Activated T-helper 17 cell treated with anti-CD3 and anti-CD28 coated beads, Interleukin-2, amount 50 U/mL, for 72 hours (primary cell): ENCODE results near the gene LARGE1. TPM values are rescaled to one million over a fixed set of nuclear protein-coding genes. Genes with fewer than 3 reads are reported as not detected.

Experiments used
- ATAC-seq: fragments of 150-1000 bp; cut with Tn5 transposase; replicated peaks from 2 replicates; pipeline ENCODE4 v1.10.0; 2021; ENCODE audit warnings: mild to moderate bottlenecking, moderate library complexity
- H3K27ac Mint-ChIP-seq: one replicate; pipeline ENCODE4 v1.8.0; 2022; ENCODE audit warnings: mixed read lengths
- H3K27me3 Mint-ChIP-seq: one replicate; pipeline ENCODE4 v1.8.0; 2022; ENCODE audit warnings: mixed read lengths
- H3K36me3 Mint-ChIP-seq: one replicate; pipeline ENCODE4 v1.8.0; 2022; ENCODE audit warnings: low read depth, mild to moderate bottlenecking, mixed read lengths
- H3K4me1 Mint-ChIP-seq: one replicate; pipeline ENCODE4 v1.8.0; 2022; ENCODE audit warnings: mixed read lengths
- H3K4me3 Mint-ChIP-seq: one replicate; pipeline ENCODE4 v1.8.0; 2022; ENCODE audit warnings: mild to moderate bottlenecking, mixed read lengths
- H3K9me3 Mint-ChIP-seq: one replicate; pipeline ENCODE4 v1.8.0; 2022; ENCODE audit warnings: mixed read lengths
- total RNA-seq, 2 donors: library from RNA; stranded (reverse); gene quantifications; one replicate each; pipeline ENCODE4 v1.2.3, GENCODE V29; 2022

Gene LARGE1
- under 1 TPM; 0.45 to 0.73 TPM for total RNA-seq

DNA sequence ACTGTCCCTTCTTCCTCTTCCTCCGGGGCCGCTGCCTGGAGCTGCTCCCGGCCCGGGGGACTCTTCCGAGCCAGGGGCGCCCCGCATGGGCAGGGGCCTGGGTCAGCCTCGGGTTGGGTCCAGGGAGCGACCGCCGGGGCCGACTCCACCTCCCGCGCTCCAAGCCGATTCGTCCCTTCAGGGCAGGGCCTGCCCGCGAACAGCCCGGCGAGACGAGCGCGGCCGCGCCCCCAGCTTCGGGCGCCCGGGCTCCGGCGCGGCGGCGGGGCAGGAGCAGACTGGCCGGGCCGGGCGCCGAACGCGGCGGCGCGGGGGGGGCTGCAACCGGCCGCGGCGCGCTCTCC, at the start of gene LARGE1:
Gene LARGE1, minus strand, starts transcription at position 280 of the 344 bp plus-strand sequence.
- peaks cover 45% of the 10 kb centered on the region for H3K27me3 Mint-ChIP-seq
- H3K9me3 Mint-ChIP-seq: no peaks in the 10 kb centered on the region

DNA sequence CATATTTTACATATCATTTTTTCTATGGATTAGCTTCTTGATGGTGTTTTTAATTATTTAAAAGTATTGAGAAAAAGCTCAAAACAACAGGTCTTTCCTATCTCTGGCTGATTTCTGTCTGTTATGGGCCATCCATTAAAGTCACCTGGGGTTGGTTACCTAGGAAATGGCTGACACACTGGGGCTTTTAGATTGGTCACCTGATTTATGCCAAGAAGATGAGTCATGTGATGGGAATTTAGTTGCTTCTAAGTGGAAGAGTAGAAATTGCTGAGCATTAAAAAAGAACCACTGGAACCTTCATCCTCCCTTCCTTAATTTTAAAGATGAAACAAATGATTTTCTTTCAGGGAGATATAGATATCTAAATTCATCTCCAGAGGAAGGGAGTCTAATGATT, 48.8 kb upstream of the LARGE1 start:
- H3K4me1 Mint-ChIP-seq: no peaks in the 10 kb centered on the region
- no peak for ATAC-seq
- H3K4me3 Mint-ChIP-seq: no peak overlapping the region
- H3K27ac Mint-ChIP-seq: no peak overlapping the region
- no peaks in the 10 kb centered on the region for H3K36me3 Mint-ChIP-seq
- H3K27me3 Mint-ChIP-seq: peaks cover 4% of the 10 kb centered on the region
- no peaks in the 10 kb centered on the region for H3K9me3 Mint-ChIP-seq

More for the DNA sequence above, at the start of gene LARGE1:
- peaks cover 5% of the 10 kb centered on the region for H3K4me1 Mint-ChIP-seq
- H3K27ac Mint-ChIP-seq: no peak within 1 kb of the TSS
- no peak for ATAC-seq
- H3K36me3 Mint-ChIP-seq: no peaks in the 10 kb centered on the region
- H3K4me3 Mint-ChIP-seq: peak within 1 kb of the TSS; percentile 72

DNA sequence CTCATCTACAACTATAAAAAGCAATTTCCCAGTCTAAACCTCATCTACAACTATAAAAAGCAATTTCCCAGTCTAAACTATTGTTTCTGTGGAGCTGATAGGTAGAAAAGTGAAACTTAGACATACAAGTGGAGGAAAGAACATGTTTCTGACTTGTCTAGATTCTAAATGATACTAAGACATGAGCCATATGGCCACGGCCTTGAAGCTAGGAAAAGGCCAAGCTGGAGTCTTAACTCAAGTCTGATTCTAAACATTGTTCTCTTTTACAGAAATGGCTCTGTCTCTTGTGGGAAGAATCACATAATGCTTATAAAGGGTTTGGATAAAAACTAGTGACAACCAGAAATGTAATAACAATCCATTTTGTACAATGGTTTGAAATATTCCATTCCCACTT, 43.8 kb upstream of the LARGE1 start:
- Mint-ChIP-seq H3K9me3 (no peaks in the 10 kb centered on the region), H3K27ac (no peak overlapping the region), H3K36me3 (no peaks in the 10 kb centered on the region), H3K27me3 (no peaks in the 10 kb centered on the region), H3K4me1 (no peaks in the 10 kb centered on the region), H3K4me3 (no peak overlapping the region)
- ATAC-seq: no peak

DNA sequence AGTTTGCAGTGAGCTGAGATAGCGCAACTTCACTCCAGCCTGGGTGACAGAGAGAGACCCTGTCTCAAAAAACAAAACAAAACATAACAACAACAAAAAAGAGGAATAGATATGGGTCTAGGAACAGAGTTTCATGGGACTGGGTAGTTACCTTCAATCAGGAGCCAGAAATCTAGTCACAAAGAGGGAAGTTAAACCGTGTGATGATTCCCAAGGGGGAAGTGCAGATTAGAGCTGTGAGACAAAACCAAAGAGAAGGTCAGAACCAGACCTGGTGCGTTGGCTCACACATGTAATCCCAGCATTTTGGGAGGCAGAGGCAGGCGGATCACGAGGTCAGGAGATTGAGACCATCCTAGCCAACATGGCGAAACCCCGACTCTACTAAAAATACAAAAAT, 42.1 kb upstream of the LARGE1 start:
- H3K27ac Mint-ChIP-seq: no peak overlapping the region
- H3K4me1 Mint-ChIP-seq: no peaks in the 10 kb centered on the region
- no peaks in the 10 kb centered on the region for H3K9me3 Mint-ChIP-seq
- no peaks in the 10 kb centered on the region for H3K36me3 Mint-ChIP-seq
- no peak for ATAC-seq
- no peak overlapping the region for H3K4me3 Mint-ChIP-seq
- no peaks in the 10 kb centered on the region for H3K27me3 Mint-ChIP-seq

DNA sequence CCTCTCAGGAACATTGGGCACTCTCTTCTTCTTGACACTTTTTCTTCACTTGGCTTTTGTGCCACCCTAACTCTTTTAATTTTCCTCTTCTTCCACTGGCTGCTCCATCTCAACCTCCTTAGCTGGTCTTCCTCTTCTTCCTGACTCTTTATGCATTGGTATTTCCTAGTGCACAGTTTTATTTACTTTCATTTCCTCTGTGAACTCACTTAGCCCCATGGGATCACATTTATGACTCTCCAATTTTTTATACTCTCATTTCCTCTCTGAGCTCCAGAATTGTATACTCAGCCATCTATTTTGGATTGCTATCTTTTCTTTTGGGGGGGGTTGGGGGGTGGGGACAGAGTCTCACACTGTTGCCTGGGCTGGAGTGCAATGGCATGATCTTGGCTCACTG, 38.5 kb upstream of the LARGE1 start:
- ATAC-seq: no peak
- Mint-ChIP-seq H3K4me1 (no peaks in the 10 kb centered on the region), H3K4me3 (no peak overlapping the region), H3K27ac (no peak overlapping the region), H3K9me3 (no peaks in the 10 kb centered on the region), H3K27me3 (no peaks in the 10 kb centered on the region), H3K36me3 (no peaks in the 10 kb centered on the region)

DNA sequence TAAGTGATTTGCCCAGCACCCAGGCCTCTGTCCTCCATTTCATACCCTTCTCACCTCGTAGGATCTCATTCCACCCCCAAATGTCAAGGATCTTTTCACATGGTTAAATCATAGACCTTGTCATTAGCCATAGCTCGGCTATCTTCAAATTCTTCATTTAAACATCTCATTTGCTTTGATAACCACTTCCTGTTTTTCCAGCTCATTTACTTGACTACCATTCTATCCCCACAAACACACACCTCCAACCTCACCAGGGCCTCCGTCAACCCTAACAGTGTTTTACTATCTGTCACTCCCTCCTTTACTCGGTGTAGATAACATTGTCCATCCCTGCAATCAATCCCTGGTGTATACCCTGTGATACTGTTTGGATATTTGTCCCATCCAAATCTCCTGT, 36.8 kb upstream of the LARGE1 start:
- ATAC-seq: no peak
- H3K4me1 Mint-ChIP-seq: no peaks in the 10 kb centered on the region
- no peaks in the 10 kb centered on the region for H3K36me3 Mint-ChIP-seq
- H3K4me3 Mint-ChIP-seq: no peak overlapping the region
- H3K9me3 Mint-ChIP-seq: no peaks in the 10 kb centered on the region
- no peaks in the 10 kb centered on the region for H3K27me3 Mint-ChIP-seq
- H3K27ac Mint-ChIP-seq: no peak overlapping the region

DNA sequence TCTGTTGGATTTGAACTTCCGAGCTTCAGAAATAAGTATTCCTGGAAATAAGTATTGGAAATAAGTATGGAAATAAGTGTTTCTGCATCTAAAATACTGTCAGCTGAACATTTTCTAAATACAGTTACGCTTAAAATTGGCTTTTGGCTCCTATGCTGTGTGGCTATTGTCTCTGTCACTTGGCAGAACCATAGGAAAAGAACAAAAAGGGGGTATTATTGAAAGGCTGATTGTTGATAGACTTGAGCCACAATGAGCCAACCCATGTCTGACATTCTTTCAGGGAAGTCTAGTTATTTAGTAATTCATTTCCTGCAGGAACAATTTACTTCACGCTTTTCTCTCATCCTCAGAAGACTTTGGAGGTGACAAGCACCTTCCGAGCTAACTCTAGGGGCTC, 32.5 kb upstream of the LARGE1 start:
- Mint-ChIP-seq H3K4me1 (no peaks in the 10 kb centered on the region), H3K4me3 (no peak overlapping the region), H3K27ac (no peak overlapping the region), H3K27me3 (peaks cover 3% of the 10 kb centered on the region), H3K9me3 (no peaks in the 10 kb centered on the region), H3K36me3 (no peaks in the 10 kb centered on the region)
- ATAC-seq: no peak

DNA sequence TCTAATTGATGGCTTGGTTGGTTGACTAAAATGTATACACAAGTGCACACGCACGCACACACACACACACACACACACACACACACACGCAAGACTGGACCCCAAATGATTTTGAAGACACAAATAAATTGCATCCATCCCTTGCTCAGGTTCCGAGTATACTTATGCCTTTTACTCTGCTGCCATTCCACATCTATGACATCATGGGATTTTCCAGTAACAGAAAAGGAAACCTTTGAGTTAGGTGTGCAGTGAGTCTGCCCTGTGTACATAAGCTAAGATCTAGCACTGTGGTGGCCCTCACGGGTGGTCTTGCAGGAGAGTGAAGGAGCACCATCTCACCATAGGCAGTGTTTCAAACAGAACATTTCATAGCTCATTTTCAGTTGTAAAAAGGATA, 20.5 kb upstream of the LARGE1 start:
- Mint-ChIP-seq H3K4me3 (no peak overlapping the region), H3K4me1 (no peaks in the 10 kb centered on the region), H3K27me3 (peaks cover 17% of the 10 kb centered on the region), H3K9me3 (peaks cover 6% of the 10 kb centered on the region), H3K27ac (no peak overlapping the region), H3K36me3 (no peaks in the 10 kb centered on the region)
- ATAC-seq: no peak

DNA sequence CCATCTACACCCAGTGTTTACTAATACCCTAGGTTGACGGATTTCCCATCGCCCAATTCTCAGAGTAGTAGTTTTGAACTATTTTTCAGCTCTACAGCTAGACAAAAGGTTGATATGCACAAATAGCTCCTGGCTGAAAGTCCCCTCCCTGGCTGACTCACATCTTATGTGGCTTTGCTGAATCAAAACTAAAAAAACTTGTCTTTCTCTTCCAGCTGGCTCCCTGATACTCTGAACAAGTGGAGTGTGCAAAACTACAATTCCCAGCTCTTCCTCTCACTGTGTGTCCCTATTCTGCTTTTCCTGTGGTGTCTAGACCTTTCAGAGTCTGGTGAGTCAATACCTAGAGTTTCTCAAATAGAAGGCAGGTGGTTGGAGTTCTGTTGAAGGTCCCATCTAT, 12.7 kb upstream of the LARGE1 start:
- Mint-ChIP-seq H3K27ac (no peak overlapping the region), H3K4me1 (no peaks in the 10 kb centered on the region), H3K9me3 (no peaks in the 10 kb centered on the region), H3K27me3 (peaks cover 3% of the 10 kb centered on the region), H3K36me3 (no peaks in the 10 kb centered on the region), H3K4me3 (no peak overlapping the region)
- no peak for ATAC-seq

DNA sequence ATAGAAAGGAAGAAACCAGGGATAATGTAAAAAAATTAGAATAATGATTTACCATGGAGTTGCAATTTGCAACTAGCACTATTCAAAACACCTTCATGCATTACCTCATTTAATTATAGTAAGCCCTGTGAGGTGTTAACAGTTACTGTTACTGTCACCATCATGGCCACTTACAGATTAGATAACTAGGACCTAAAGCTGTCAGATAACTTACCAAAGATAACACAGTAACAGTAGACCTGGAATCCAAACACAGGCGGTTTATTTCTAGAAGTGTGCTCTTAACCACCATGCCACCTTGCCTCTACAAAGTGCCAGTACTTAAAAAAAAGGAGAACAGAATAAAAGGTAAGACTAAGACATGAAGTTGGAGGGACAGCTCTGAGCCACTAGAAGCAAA, 11.1 kb upstream of the LARGE1 start:
- H3K4me3 Mint-ChIP-seq: no peak overlapping the region
- no peak overlapping the region for H3K27ac Mint-ChIP-seq
- H3K9me3 Mint-ChIP-seq: no peaks in the 10 kb centered on the region
- H3K4me1 Mint-ChIP-seq: no peaks in the 10 kb centered on the region
- peaks cover 3% of the 10 kb centered on the region for H3K27me3 Mint-ChIP-seq
- no peak for ATAC-seq
- no peaks in the 10 kb centered on the region for H3K36me3 Mint-ChIP-seq

DNA sequence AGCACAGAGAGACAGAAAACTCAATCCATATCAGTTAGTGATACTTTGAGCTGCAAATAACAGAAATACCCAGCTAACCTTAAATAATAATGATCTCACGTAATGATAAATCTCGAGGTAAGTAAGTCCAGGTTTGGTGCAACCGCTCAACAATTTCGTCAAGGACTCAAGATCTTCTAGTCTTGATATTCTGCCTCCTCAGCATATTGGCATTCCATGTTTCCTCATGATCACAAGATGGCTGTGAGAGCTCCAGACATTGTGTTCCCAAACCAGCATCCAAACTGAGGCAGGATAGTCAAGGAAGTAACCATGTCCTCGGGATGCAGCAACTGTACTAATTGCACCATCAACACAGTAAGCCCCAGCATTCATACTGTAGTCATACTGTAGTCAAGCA, 7.5 kb upstream of the LARGE1 start:
- Mint-ChIP-seq H3K9me3 (no peaks in the 10 kb centered on the region), H3K27ac (no peak overlapping the region), H3K36me3 (no peaks in the 10 kb centered on the region), H3K4me1 (no peaks in the 10 kb centered on the region), H3K27me3 (peaks cover 14% of the 10 kb centered on the region), H3K4me3 (no peak overlapping the region)
- no peak for ATAC-seq

DNA sequence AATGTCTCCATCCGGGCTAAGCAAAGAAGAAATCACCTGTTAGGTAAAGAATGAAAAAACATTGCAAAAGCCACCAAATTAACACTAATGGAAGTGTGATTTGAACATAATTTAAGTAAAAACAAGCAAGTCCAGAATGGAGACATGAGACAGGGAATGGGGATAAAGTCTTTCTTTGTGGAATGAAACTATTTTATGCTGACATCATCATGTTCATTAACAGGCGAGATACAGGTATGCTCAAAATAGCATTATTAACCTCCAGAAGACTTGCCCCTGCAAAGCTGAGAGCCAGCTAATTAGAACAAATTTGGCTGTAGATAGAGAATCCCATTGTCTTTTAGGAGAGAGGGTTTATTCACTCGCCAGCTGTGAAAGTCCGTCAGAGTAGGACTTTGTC, 4.9 kb upstream of the LARGE1 start:
- no peaks in the 10 kb centered on the region for H3K9me3 Mint-ChIP-seq
- H3K27ac Mint-ChIP-seq: no peak overlapping the region
- no peaks in the 10 kb centered on the region for H3K4me1 Mint-ChIP-seq
- H3K4me3 Mint-ChIP-seq: no peak overlapping the region
- peaks cover 20% of the 10 kb centered on the region for H3K27me3 Mint-ChIP-seq
- no peak for ATAC-seq
- no peaks in the 10 kb centered on the region for H3K36me3 Mint-ChIP-seq

DNA sequence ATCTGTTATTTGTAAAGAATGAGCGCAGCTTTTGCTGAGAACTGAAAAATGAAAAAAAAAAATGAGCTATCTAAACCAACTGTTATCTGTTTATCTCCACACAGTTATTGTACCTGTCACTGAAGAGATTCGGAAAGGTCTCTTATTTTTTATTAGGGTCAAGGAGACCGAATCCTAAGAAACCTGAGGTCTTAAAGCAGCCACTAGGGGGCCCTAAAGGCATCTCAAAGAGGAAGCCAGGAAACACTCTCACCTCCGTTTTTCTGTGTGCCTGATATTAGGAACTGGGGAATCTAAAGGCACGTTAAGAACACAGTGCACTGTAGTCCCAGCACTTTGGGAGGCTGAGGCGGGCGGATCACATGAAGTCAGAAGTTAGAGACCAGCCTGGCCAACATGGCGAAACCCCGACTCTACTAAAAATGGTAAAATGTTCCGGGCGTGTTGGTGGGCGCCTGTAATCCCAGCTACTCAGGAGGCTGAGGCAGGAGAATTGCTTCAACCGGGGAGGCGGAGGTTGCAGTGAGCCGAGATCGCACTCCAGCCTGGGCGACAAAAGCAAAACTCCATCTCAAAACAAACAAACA, 3.5 kb upstream of the LARGE1 start:
- no peaks in the 10 kb centered on the region for H3K4me1 Mint-ChIP-seq
- H3K27me3 Mint-ChIP-seq: peaks cover 28% of the 10 kb centered on the region

DNA sequence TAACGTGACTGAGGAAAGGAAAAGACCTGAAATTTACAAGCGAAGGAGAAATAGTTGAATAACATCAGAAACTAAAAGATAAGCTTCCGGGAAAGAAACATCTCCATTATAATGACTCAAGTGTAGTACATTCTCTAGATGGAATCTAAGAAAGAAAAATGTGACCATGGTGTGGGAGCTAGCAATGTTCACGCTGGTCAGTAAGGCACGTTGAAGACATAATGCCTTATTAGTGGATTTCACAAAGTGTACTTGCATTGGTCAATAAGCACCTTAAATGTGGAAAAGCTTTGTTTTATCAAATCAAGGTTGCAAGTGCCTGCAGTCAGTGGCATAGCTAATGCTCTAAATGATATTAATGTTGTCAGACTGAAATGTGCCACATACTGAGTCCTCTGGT, 2.8 kb upstream of the LARGE1 start:
- H3K4me3 Mint-ChIP-seq: peak overlapping the region; percentile 58
- no peak overlapping the region for H3K27ac Mint-ChIP-seq
- peaks cover 35% of the 10 kb centered on the region for H3K27me3 Mint-ChIP-seq
- no peaks in the 10 kb centered on the region for H3K9me3 Mint-ChIP-seq
- no peak for ATAC-seq
- H3K4me1 Mint-ChIP-seq: peaks cover 5% of the 10 kb centered on the region
- H3K36me3 Mint-ChIP-seq: no peaks in the 10 kb centered on the region

More for the DNA sequence above, 3.5 kb upstream of the LARGE1 start:
- Mint-ChIP-seq H3K27ac (no peak overlapping the region), H3K4me3 (peak overlapping the region; percentile 58), H3K36me3 (no peaks in the 10 kb centered on the region), H3K9me3 (no peaks in the 10 kb centered on the region)
- no peak for ATAC-seq

DNA sequence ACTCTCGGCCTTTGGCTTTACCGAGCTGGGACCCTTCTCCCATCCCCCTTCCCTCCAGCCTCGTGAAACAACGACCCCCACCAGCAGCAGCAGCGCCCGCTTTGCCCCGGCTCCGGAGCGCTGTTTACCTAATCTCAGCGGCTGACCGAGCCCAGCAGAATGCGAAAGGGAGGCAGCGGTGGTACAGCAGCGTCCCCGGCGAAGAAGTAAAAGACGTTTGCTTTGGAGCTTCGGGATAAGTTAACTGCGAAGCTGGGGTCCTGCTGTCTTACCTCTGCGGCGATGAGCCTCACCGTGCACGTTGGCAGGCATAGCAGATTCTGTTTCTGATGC, 2.0 kb upstream of the LARGE1 start:
- peak overlapping the region; percentile 58 for H3K4me3 Mint-ChIP-seq
- peaks cover 5% of the 10 kb centered on the region for H3K4me1 Mint-ChIP-seq
- no peaks in the 10 kb centered on the region for H3K9me3 Mint-ChIP-seq
- H3K27me3 Mint-ChIP-seq: peaks cover 38% of the 10 kb centered on the region
- H3K27ac Mint-ChIP-seq: no peak overlapping the region
- ATAC-seq: no peak
- H3K36me3 Mint-ChIP-seq: no peaks in the 10 kb centered on the region
